NCI-H2171 treated with DMSO at 0.1 percent for 48 hours (cell line): Measurements from ENCODE around the gene RBM33.
"Not testable (repeated sequence)": the region's sequence is repeated elsewhere in the genome, so short reads cannot be mapped to it uniquely, and the experiment has no call there.

Experiments
- DNase-seq: peaks from one replicate; lab custom pipeline; 2025; lab: John Stamatoyannopoulos, UW

RBM33 gene

GRCh38 chr7:155809947-155810769 is 165.7 kb downstream of the RBM33 start:
- no peak for DNase-seq

DNA sequence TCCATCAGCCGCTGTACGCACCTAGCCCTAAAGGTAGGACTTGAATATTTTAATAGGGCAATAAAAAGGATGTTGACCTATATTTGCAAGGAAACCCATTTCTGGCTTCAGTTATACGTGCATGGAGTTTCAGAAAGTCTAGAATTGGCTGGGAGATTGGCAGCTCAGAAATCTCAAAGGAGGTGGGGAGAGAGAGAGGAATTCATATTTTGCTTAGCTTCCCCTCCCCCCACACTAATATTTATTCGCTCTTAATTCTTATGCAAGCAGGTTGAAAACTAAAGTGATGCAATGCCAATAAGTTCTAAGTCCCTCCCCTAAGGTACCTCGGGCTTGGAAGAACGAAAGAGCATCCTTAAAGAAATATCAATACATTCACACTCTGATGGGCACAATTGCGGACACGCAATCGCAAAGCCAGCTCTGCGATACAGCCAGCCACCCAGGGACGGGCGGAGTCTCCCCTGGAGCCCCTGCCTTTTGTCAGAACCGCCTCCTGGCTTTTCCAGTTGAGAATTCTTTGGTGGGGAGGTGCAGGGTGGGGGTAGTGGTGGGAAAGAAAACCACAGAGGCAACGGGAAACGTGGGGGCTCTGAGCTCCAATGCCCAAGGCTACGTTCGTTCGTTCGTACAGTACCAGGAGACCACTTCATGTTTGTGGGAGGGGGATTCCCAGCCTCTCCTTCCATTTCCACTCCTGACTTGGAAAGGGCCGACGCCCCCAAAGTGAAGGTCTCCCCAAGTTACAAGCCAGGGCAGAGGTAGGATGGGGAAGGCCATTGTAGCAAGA is 166.5 kb downstream of the RBM33 start:
- DNase-seq, result no peak

- DNase-seq, result no peak
These were observed 167.1 kb downstream of the RBM33 start for GRCh38 chr7:155811560-155811894.

GRCh38 chr7:155811895-155812761 is 167.7 kb downstream of the RBM33 start, which contains the start of gene SHH:
TSS of gene SHH (minus strand) at chr7:155812463. CDS start at chr7:155812122, 341 bp downstream.
- DNase-seq, result no peak

GRCh38 chr7:155813125-155813524 is 168.7 kb downstream of the RBM33 start:
- DNase-seq, result no peak

DNA sequence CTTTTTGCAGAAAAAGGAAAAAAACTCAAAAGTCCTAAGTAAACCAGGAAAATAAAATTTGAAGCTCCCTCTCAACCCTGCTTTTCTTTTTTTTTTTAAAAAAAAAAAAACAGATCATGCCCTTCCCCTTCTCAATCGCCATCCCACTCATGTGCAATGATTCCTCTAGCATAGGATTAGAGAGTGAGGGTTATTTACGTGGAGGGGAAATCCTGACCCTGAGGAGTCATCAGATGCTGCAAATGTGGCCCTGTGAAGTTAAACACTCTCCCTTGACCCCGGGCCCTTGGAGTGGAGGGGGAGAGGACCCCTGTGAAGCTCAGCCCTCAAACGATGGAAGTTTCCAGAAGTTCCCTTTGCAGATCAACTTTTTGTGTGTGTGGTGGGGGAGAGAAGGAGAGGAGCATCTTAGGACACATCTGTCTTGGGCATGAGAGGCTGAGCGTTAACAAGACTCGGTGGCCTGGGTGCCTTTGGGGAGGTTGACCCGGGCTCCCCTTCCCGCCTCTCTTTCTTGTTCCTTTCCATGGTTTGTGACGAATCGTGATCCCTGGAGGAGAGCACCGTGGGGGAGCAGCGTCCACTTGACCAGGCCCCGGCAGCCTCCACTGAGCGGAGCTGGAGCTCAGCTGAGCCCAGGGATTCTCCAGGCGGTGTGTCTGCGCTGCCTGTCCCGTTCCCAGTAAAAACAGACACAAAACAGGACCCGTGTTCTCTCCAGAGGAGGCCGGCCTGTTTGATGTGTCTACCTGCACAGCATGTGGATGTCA is 169.3 kb downstream of the RBM33 start:
- DNase-seq, result no peak

DNA sequence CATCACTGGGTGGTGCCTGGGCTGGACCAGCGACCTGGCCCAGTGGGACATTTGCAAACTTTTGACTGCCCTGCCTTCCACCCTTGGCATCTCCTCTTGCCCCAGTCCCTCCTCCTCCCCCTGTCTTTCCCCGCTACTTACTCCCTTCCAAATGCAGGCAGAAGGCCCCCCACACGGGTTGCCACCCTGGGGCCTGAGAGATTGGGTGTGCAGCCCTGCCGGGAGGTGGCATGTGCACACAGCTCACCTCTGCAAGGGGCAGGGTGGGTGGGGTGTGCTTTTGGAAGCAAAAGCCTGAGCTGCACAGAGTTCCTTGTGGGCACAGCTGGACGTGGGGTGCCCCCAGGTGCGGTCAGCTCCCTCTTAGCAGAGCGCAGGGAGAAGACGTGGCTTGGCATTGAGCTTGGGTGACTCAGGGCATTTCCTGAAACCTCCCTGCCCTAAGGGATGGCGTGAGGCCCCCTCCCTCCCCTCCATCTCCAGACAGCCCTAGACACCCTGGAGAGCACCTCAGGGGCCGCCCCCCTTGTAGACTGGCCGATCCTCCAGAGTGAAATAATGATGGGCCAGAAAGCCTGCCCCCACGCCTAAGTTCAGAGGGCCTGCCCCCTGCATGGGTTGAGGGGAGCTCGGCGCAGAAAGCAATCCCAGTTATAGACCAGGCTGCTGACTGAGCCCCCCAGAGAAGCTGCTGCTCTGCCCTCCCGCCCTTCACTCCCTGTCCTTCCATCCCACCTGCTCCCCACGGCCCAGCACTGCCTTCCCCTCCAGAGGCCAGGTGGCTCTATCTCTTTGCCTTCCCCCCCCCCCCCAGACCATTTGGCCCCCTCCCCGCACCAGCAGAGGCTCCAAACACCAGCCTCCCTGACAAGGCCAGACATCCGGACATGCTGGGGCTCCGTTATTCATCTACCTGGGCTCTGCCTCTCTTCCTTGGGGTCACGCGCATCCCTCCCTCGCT is 170.1 kb downstream of the RBM33 start:
- DNase-seq, result no peak

GRCh38 chr7:155815332-155816191 is 171.1 kb downstream of the RBM33 start:
- DNase-seq, result no peak

- DNase-seq, result no peak
These were observed 171.7 kb downstream of the RBM33 start for GRCh38 chr7:155816192-155816508.

- DNase-seq, result no peak
These were observed 172.5 kb downstream of the RBM33 start for GRCh38 chr7:155816996-155817395.

DNA sequence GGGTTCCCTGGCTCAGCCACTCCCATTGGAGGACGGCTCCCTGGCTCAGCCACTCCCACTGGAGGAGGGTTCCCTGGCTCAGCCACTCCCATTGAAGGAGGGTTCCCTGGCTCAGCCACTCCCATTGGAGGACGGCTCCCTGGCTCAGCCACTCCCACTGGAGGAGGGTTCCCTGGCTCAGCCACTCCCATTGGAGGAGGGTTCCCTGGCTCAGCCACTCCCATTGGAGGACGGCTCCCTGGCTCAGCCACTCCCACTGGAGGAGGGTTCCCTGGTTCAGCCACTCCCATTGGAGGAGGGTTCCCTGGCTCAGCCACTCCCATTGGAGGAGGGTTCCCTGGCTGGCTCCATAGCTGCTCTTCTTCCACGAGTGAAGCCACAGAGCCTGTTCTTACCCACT is 173.1 kb downstream of the RBM33 start:
- not testable (repeated sequence) for DNase-seq

DNA sequence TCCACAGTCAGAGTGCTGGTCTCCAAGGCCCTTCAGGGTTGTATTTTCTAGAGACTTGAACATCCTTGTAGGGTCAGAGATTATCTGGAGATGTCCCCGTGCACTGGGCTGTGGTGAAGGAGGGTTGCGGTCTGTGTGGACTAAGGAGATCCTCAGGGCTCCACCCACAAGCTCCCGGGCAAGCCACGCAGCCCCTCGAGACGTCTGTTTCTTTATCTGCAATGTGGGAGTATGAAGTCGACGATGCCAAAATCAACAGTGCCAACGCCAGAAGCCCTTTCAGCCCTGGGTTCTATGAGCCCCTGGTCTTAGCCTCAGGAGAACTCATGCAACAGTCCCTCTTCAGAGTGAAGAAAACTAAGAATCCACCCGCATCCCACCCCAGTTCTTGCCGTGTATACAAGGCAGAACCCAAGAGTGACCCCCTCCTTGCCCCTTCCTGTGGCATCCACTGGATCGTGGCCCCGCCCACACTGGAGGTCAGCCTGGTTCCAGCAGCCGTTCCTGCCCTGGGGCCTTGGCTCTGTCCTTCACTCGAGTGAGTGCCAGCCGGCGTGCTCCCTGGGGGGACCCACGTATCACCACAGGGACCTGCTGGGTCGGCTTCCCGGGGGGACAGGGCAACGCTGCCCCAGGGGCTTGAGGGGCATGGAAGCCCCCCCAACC is 173.8 kb downstream of the RBM33 start:
- no peak for DNase-seq

DNA sequence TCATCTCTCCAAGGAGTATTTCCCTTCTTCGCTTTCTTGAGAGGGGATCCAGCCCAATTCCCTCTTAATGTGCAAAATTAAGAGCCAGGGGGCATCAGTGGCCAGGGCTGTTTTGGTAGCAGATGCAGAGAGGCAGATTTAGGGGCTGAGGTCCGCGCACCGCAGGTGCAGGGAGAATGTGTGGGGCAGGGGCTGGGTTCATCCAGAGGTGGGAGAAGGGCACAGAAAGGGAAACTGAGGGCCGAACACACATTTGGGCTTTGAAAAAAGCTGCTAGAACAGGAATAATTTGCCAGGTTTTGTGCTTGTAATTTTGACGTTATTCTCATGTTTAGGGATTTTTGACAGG is 174.3 kb downstream of the RBM33 start:
- DNase-seq, result no peak

- DNase-seq, result no peak
These were observed 174.7 kb downstream of the RBM33 start for GRCh38 chr7:155819186-155819585.

GRCh38 chr7:155820246-155820645 is 175.8 kb downstream of the RBM33 start:
- no peak for DNase-seq

DNA sequence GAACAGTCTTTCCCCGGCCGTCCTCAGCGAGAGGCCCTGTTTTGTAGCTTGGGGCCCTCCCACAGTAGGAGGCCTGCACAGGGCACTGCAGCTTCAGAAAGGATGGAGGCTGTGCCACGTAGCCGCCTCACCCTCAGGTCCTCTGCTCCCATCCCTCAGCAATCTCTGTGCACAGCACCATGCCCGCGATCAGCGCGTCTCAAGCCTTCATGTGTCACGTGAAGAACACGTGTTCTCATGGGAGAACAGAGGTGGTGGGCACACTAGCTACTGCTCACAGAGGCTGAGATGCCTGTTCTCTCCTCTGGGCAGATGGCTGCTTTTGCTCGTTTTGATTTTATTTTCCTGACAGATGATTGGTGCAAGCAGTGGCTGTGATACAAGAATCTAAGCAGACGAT is 176.3 kb downstream of the RBM33 start:
- DNase-seq, result no peak

GRCh38 chr7:155821851-155822250 is 177.4 kb downstream of the RBM33 start:
- DNase-seq, result no peak

- DNase-seq, result no peak
These were observed 179.9 kb downstream of the RBM33 start for GRCh38 chr7:155824227-155824886.

- no peak for DNase-seq
These were observed 180.9 kb downstream of the RBM33 start for GRCh38 chr7:155825336-155825735.
